GM19455 (cell line): ENCODE data around the gene PUS10.
"Not testable (repeated sequence)": the region's sequence is repeated elsewhere in the genome, so short reads cannot be mapped to it uniquely, and the experiment has no call there.

ENCODE experiments used
- ATAC-seq: cut with Tn5 transposase; IDR thresholded peaks from one replicate; pipeline ENCODE4 v1.9.1; 2021; ENCODE audit not compliant: unreplicated experiment

Gene PUS10

DNA sequence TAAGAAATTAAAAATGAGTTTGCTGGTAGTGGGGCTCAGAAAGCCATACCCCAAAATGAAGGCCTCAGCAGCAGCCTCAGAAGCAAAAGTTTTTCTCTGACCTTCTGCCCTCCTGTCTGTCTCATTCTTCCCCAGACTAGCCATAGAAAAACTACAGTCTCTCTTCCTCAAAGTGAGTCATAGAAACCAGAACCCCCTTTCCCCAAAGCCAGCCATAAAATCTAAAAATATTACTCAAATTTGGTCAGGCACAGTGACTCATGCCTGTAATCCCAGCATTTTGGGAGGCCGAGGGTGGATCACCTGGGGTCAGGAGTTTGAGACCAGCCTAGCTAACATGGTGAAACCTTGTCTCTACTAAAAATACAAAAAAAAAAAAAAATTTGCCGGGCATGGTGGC, 5.8 kb downstream of the PUS10 start:
- ATAC-seq: not testable (repeated sequence)

- ATAC-seq: no peak
Measured at GRCh38 chr2:61011678-61012077, 6.4 kb downstream of the PUS10 start.

DNA sequence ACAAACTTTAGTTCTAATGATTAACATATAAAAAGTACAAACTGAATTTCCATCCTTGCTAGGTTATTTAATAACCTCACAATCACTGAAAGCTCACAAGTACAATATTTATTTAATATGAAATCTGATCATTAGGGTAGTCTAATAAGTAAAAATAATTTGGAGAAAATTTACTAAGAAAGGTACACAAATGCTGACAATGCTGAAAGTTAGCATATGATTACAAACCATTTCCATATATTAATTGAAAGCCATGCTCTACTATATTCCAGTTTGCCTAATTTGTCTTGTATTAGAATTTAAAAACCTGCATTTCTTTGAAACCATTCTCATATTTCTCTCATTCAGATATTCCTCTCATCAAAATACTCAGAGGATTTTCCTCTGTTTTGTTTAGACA, 8.7 kb downstream of the PUS10 start:
- ATAC-seq: no peak

DNA sequence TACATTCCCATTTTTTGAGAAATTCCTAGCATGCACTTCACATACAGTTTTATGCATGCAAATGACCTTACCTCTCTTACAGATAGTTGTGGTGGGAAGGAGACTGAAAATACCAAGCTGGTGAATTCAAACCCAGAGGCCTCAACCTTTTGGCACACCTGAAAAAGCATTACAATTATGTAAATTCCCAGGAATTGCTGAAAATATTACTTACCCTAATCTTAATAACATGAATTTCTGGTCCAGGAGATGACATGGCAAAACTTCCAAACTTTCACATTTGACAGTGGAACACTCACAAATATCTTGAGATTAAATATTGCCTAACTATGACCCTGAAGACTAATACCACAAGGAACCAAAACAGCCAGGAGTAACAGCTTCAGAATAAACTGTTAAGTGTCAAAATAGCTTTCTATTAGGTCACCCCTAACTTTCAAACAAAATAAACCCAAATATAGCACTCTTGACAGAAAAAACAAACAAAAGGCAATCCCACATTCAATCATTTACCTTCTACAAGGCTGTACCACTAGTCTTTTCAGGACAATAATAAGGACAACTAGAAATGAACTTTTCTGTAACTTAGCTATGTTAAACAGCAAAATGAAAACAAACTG, 11.5 kb downstream of the PUS10 start:
- no peak for ATAC-seq

- no peak for ATAC-seq
Measured at GRCh38 chr2:61005736-61006135, 12.3 kb downstream of the PUS10 start.

GRCh38 chr2:60998628-60999545, 19.2 kb downstream of the PUS10 start:
- ATAC-seq: no peak

DNA sequence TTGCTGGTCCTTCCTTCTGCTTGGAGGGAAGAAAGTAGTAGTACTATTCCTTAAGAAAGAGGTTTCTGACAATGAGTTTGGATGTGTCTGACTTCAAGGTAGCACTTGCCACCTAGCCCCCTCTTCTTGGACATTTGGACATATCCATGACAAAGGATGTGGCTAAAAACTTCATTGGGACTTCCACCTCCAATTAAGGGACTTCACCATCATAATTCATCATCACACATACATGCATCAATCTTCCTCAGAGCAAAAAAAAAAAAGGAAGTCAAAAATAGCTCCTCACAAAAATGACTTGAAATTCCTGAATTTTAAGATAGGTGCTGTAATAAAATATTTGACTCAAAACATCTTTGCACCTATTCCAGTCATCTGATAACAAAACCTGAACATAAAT, 23.9 kb downstream of the PUS10 start:
- ATAC-seq: no peak

DNA sequence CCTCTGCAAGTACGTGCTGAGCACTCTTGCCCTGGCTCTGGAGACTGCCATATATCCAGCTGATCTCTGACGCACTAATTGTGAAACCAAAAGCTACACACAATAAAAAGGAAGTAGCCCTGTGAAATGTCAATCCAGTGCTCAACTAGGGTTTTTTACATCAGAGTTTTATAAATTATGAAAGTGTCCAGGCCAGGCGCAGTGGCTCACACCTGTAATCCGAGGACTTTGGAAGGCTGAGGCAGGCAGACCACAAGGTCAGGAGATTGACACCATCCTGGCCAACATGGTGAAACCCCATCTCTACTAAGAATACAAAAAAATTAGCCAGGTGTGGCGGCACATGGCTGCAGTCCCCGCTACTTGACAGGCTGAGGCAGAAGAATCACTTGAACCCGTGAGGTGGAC, 25.1 kb downstream of the PUS10 start:
- ATAC-seq: peak; percentile 93

DNA sequence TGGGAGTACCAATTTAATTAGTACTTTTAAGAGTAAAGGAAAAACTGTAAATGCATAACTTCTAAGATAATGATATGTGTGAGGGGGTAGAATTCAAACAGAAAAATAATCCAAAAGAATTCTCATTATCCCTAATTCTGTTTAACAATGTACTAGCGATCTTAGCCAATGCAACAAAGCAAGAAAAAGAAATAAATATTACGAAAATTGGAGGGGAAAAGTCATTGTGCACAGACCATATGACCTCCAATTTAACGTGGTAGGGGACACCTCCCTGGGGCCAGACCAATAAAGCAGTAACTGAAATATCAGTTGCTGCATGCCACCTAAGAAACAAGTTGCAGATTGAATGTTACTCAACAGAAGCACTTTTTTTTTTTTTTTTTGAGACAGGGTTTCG, 26.4 kb downstream of the PUS10 start:
- ATAC-seq: no peak

DNA sequence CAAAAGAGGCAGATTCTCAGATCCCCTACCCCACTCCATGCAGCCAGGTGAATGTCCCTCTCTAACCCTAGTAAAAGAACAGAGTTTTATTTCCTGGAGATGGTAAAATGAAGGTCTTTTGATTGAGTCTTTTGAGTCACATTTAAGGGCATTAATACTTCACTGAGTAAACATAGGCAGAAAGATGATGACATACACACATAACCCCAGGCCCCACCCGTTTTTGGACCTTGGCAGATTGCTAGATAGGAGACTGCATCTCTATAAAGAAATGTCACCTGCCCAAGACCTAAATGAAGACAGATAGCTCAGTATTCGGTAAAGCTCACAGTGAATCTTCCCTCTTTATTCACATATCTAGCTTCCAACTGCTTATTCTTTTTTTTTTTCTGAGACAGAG, 28.8 kb downstream of the PUS10 start:
- no peak for ATAC-seq

- ATAC-seq: not testable (repeated sequence)
Measured at GRCh38 chr2:60987656-60988055, 30.4 kb downstream of the PUS10 start.

GRCh38 chr2:60987041-60987440, 31.0 kb downstream of the PUS10 start:
- no peak for ATAC-seq

DNA sequence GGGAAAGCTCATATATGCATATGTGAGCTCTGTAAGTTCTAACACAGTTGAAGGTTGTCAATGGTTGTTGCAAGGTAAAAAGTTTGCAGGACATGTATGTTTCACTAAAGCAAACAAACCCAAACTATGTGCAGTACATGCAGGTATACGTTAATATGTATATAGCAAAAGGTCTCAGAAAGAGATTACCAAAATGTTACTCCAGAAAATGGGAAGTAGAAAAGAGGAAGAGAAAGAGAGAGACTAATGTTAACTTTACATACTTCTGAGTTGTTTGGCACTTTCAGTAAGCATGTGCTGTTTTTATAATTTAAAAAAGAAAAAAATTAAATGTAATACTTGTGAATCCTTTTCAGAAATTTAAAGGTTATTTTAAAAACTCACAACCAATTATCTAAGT, 33.3 kb downstream of the PUS10 start:
- no peak for ATAC-seq

DNA sequence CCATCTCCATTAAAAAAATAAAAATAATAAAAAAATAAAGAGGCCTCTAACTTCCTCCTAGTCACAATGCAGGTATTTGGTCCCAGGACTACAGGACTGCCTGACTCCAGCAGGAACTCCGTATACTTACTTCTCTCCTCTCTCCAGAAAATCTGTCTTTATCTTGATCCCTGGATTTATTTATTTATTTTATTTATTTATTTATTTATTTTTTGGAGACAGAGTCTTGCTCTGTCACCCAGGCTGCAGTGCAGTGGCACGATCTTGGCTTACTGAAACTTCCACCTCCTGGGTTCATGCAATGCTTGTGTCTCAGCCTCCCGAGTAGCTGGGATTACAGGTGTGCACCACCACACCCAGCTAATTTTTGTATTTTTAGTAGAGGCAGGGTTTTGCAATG, 36.0 kb downstream of the PUS10 start:
- ATAC-seq: not testable (repeated sequence)

- ATAC-seq: peak; percentile 51
Measured at GRCh38 chr2:60980071-60980815, 37.8 kb downstream of the PUS10 start.

DNA sequence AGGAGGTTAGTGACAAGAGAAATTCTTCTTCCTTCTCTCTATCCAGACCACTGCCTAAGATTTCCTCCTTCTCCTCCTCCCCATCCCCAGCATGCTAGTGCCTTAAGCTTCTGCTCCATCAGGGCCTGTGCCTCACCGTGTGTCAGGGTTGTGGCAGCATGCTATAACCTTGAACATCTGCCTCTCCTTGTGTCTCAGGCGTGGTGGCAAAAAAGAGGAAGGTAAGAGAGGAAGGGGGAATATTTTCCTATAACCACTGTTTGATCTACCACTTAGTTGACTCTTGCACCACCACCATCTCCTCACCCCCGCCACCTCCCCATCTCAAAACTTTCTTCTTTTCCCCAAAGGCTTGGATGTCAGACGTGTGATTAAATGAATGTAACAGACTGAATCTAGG, 38.8 kb downstream of the PUS10 start:
- ATAC-seq: no peak

DNA sequence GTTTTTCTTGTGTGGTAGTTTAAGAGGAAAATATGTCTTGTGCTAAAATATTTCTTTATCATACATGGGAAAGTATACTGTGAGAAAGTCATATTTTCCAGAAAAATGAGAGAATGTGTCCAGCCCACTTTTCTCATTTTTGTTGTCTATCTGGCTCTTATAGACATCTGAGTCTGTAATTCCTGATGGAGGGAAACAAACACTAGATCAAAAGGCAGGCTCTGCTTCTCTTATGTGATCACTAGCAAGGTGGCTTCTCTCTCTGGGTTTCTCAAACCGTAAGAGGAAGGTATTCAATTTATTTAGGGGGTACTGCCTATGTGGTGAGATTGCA, 40.5 kb downstream of the PUS10 start:
- ATAC-seq: no peak

- no peak for ATAC-seq
Measured at GRCh38 chr2:60976875-60977561, 41.0 kb downstream of the PUS10 start.

- ATAC-seq: no peak
Measured at GRCh38 chr2:60976256-60976850, 41.7 kb downstream of the PUS10 start.

DNA sequence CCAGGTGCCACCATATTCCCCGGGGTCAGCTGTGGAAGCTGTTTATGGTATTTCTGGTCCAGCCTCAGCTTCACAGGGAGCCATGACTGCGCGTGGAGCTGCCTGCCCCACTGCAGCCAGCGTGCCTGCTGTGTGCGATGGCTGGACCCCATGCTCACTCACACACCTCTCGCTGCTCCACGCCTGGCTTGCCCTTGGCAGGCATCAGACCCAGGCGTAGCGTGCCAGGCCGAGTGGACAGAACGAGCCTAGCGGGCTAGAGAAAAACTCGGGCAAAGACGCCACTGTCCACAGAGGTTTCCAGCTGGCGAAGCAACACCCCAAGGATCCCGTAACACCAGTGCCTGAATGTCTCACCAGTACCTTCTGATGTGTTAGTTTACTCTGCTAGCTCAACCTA, 43.4 kb downstream of the PUS10 start:
- no peak for ATAC-seq

DNA sequence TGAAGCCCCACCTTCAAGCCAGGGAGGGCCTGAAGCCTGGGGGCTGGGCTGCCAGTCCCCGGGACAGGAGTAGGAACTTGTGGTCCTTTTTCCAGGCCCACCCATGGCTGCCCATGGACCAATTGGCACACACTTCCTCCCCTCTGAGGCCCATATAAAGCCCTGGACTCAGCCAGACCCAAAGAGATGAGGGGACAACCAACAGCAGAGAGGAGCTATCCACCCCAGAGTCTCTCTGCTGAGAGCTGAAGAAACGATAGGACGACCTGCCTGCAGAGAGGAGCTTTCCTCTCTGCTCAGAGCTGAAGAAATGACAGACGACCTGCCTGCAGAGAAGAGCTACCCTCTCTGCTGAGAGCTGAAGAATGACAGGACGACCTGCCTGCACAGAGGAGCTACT, 44.4 kb downstream of the PUS10 start:
- no peak for ATAC-seq
